NCI-H460 (cell line): ENCODE results near the gene KRT80. TPM values are rescaled to one million over a fixed set of nuclear protein-coding genes. Genes with fewer than 3 reads are reported as not detected.

Source experiments
- total RNA-seq: library from RNA; depleted of rRNA; stranded (reverse); fragments of >200 nt; shearing (Covaris generic); gene quantifications from 2 replicates; pipeline ENCODE4 v1.2.3, GENCODE V29; 2014; rRNA removed

KRT80 gene
- total RNA-seq, 1 experiment from 2014 or later: 36.0 TPM

Other genes with a start within 250 kb of the KRT80 start
- gene ACVR1B, start 240.3 kb downstream of the KRT80 start, total RNA-seq: 7.4 and 7.7 TPM in 2 replicates
- 0.32 TPM in 1 of 2 replicates, not detected in the other for gene TAMALIN, start 185.1 kb downstream of the KRT80 start, total RNA-seq
- 92.3 and 94.6 TPM in 2 replicates for gene NR4A1, start 140.6 kb downstream of the KRT80 start, total RNA-seq
- 92.1 and 96.9 TPM in 2 replicates for gene ATG101, start 122.0 kb downstream of the KRT80 start, total RNA-seq
- 0.12 TPM in 1 of 2 replicates, not detected in the other for gene SMIM41, start 112.3 kb downstream of the KRT80 start, total RNA-seq
- 23.1 and 25.5 TPM in 2 replicates for gene KRT7, start 41.2 kb upstream of the KRT80 start, total RNA-seq
- gene KRT86, start 82.6 kb upstream of the KRT80 start, total RNA-seq: 0.78 and 0.92 TPM in 2 replicates
- 40.6 and 54.3 TPM in 2 replicates for gene KRT81, start 99.5 kb upstream of the KRT80 start, total RNA-seq
- gene KRT83, start 129.4 kb upstream of the KRT80 start, total RNA-seq: 1.4 and 1.7 TPM in 2 replicates
- not detected in 2 replicates for gene KRT85, start 175.5 kb upstream of the KRT80 start, total RNA-seq
- gene KRT84, start 193.6 kb upstream of the KRT80 start, total RNA-seq: not detected in 2 replicates
- gene KRT82, start 214.3 kb upstream of the KRT80 start, total RNA-seq: not detected in 2 replicates
- not detected in 2 replicates for gene KRT75, start 242.4 kb upstream of the KRT80 start, total RNA-seq